T-cell (primary cell): Measurements from ENCODE around the gene MRPS31. TPM values are rescaled to one million over a fixed set of nuclear protein-coding genes. Genes with fewer than 3 reads are reported as not detected.

Source experiments
- ATAC-seq, 4 experiments: fragments of 200-7000 bp in 3 of 4; fragments of 150-1000 bp in 1 of 4; cut with Tn5 transposase; replicated peaks in 1 of 4; 1 replicate in 3 of 4; 2 replicates in 1 of 4; pipeline ENCODE4 v1.10.0; 2021; ENCODE audit warnings: moderate library complexity in 3 of 4, mild to moderate bottlenecking in 2 of 4, moderate number of reproducible peaks in 1 of 4
- CTCF ChIA-PET, 2 donors: fragments of 300-600 bp; sonication (Branson Sonifier 250); formaldehyde crosslinking; loops; one replicate each; lab custom pipeline; 2022; ENCODE audit warnings: antibody characterized with exemption in 2 of 2; lab: Charles Lee
- POLR2A ChIA-PET, 2 donors: fragments of 300-600 bp; sonication (Branson Sonifier 250); formaldehyde crosslinking; loops; one replicate each; lab custom pipeline; 2022; ENCODE audit warnings: antibody characterized with exemption in 2 of 2; lab: Charles Lee
- DNase-seq, 35 experiments: peaks; one replicate each; pipeline versions ENCODE4 v3.0.0 to v3.0.0-alpha.2; 2013 to 2023
- H3K27ac ChIP-seq: one replicate; pipeline ENCODE4 v1.5.1; 2013; ENCODE audit warnings: low read length
- H3K27me3 ChIP-seq, 2 experiments: replicated peaks in 1 of 2; 1 replicate in 1 of 2; 2 replicates in 1 of 2; pipeline versions ENCODE4 v1.6.1 to v1.7.0; 2013; ENCODE audit warnings: low read length in 1 of 2, mixed read lengths in 1 of 2; ENCODE audit not compliant: control insufficient read depth in 2 of 2, insufficient read depth in 2 of 2; ENCODE audit errors: extremely low read depth in 1 of 2
- H3K36me3 ChIP-seq, 2 donors: 1 replicate in 1 of 2; 2 replicates in 1 of 2; pipeline versions ENCODE4 v1.6.1 to v1.7.0; 2013; ENCODE audit warnings: low read length in 1 of 2; ENCODE audit not compliant: control insufficient read depth in 2 of 2, insufficient read depth in 1 of 2; ENCODE audit errors: extremely low read depth in 1 of 2
- H3K4me1 ChIP-seq, 2 experiments: 1 replicate in 1 of 2; 2 replicates in 1 of 2; pipeline versions ENCODE4 v1.6.1 to v1.7.0; 2013; ENCODE audit warnings: low read length in 2 of 2, mixed read lengths in 1 of 2; ENCODE audit not compliant: insufficient read depth in 2 of 2, control insufficient read depth in 1 of 2; ENCODE audit errors: extremely low read depth in 1 of 2
- H3K4me3 ChIP-seq, 2 donors: 1 replicate in 1 of 2; 2 replicates in 1 of 2; pipeline versions ENCODE4 v1.5.1 to v1.7.0; 2013; ENCODE audit warnings: mild to moderate bottlenecking in 2 of 2, low read length in 1 of 2, moderate library complexity in 1 of 2; ENCODE audit not compliant: control insufficient read depth in 1 of 2; ENCODE audit errors: extremely low read depth in 1 of 2
- H3K9me3 ChIP-seq: 2 replicates; pipeline ENCODE4 v1.7.0; 2013
- H3K27ac Mint-ChIP-seq, 2 donors: one replicate each; pipeline ENCODE4 v1.8.0; 2020 to 2021; ENCODE audit warnings: mild to moderate bottlenecking in 2 of 2, mixed read lengths in 2 of 2
- H3K27me3 Mint-ChIP-seq, 2 donors: one replicate each; pipeline ENCODE4 v1.8.0; 2021 to 2022; ENCODE audit warnings: mixed read lengths in 2 of 2
- H3K36me3 Mint-ChIP-seq: one replicate; pipeline ENCODE4 v1.8.0; 2021; ENCODE audit warnings: mixed read lengths
- H3K4me1 Mint-ChIP-seq, 3 donors: one replicate each; pipeline ENCODE4 v1.8.0; 2020 to 2022; ENCODE audit warnings: mixed read lengths in 3 of 3, mild to moderate bottlenecking in 1 of 3
- H3K4me3 Mint-ChIP-seq, 3 donors: one replicate each; pipeline ENCODE4 v1.8.0; 2020 to 2022; ENCODE audit warnings: mild to moderate bottlenecking in 3 of 3, mixed read lengths in 3 of 3, moderate library complexity in 3 of 3
- H3K9me3 Mint-ChIP-seq, 3 donors: one replicate each; pipeline ENCODE4 v1.8.0; 2020 to 2022; ENCODE audit warnings: mixed read lengths in 3 of 3
- WGBS: methylation state at CpG from one replicate; pipeline ENCODE4 v1.1.5; 2013; ENCODE audit warnings: missing lambda C conversion rate; ENCODE audit not compliant: insufficient coverage; 5-methylcytosine and 5-hydroxymethylcytosine counted together
- total RNA-seq, 35 experiments: library from RNA in 6 of 35; stranded (reverse) in 6 of 35; fragments of 120-200 nt in 1 of 35; gene quantifications; one replicate each; pipeline versions ENCODE4 v1.2.1 to v1.2.4 and lab custom pipeline; 2013 to 2026

The MRPS31 gene
- total RNA-seq, 5 donors from 2014 or later (not counting 1 experiment from before 2014, with no cell fraction given): 19.2 to 34.4 (median 28.5) TPM

GRCh38 chr13:40779049-40779448 lies 8.1 kb upstream of the MRPS31 start:
- Mint-ChIP-seq H3K4me3 (no peak overlapping the region), H3K36me3 (no peaks in the 10 kb centered on the region), H3K27ac (peak overlapping the region; percentile 74 to 83), H3K9me3 (no peaks in the 10 kb centered on the region), H3K4me1 (peaks cover 31 to 34% (median 33%) of the 10 kb centered on the region in 3 donors), H3K27me3 (no peaks in the 10 kb centered on the region)
- POLR2A ChIA-PET: no interaction called here
- Histone ChIP-seq H3K4me3 (no peak overlapping the region), H3K27ac (peak overlapping the region; percentile 21), H3K9me3 (no peaks in the 10 kb centered on the region), H3K4me1 (peaks cover 12 to 29% of the 10 kb centered on the region in 2 experiments), H3K36me3 (no peaks in the 10 kb centered on the region), H3K27me3 (no peaks in the 10 kb centered on the region)
- no peak for DNase-seq
- 70% methylated on average over 4 of the region's 4 CpGs for WGBS
- no peak for ATAC-seq
- CTCF ChIA-PET: interaction anchor here (0.5 to 1.9 kb wide), 5 partner anchors 10 to 1862 kb away, joined by 3 to 6 read pairs (median 4); no protein-coding TSS in a partner anchor

GRCh38 chr13:40777809-40778175 lies 6.8 kb upstream of the MRPS31 start:
- H3K4me1 Mint-ChIP-seq: peaks cover 31 to 34% (median 33%) of the 10 kb centered on the region in 3 donors
- Histone ChIP-seq H3K4me3 (no peak overlapping the region), H3K9me3 (no peaks in the 10 kb centered on the region), H3K36me3 (no peaks in the 10 kb centered on the region), H3K27me3 (no peaks in the 10 kb centered on the region), H3K4me1 (peaks cover 12 to 29% of the 10 kb centered on the region in 2 experiments), H3K27ac (peak overlapping the region; percentile 82)
- H3K9me3 Mint-ChIP-seq: no peaks in the 10 kb centered on the region
- ChIA-PET CTCF (interaction anchor here (0.5 to 2.1 kb wide), 16 partner anchors 9 to 1095 kb away, joined by 3 to 12 read pairs (median 5); partner anchors contain the start of gene SLC25A15 (in 1 of the 2)), POLR2A (interaction anchor here in 1 of 2 donors (0.7 kb wide), 1 partner anchor 12 kb away, joined by 3 read pairs; no protein-coding TSS in a partner anchor)
- H3K27me3 Mint-ChIP-seq: no peaks in the 10 kb centered on the region
- peak overlapping the region in 1 of 3 donors; percentile 71 for H3K4me3 Mint-ChIP-seq
- DNase-seq: no peak
- 68% methylated on average over 2 of the region's 3 CpGs for WGBS
- no peak for ATAC-seq
- peak overlapping the region; percentile 97 to 98 for H3K27ac Mint-ChIP-seq
- no peaks in the 10 kb centered on the region for H3K36me3 Mint-ChIP-seq

- CTCF ChIA-PET: interaction anchor here (0.5 to 2.1 kb wide), 16 partner anchors 8 to 1094 kb away, joined by 3 to 12 read pairs (median 5); partner anchors contain the start of gene SLC25A15 (in 1 of the 2)
- peak in 19 of 35 experiments; percentile 7 to 73 (median 29) for DNase-seq
- peaks cover 31 to 34% (median 33%) of the 10 kb centered on the region in 3 donors for H3K4me1 Mint-ChIP-seq
Measured at GRCh38 chr13:40777166-40777808, 6.3 kb upstream of the MRPS31 start.

GRCh38 chr13:40776681-40777165 lies 5.7 kb upstream of the MRPS31 start:
- H3K4me1 ChIP-seq: peaks cover 12 to 30% of the 10 kb centered on the region in 2 experiments
- no peaks in the 10 kb centered on the region for H3K27me3 ChIP-seq
- Mint-ChIP-seq H3K27ac (peak overlapping the region; percentile 97 to 98), H3K4me1 (peaks cover 31 to 34% (median 33%) of the 10 kb centered on the region in 3 donors), H3K27me3 (no peaks in the 10 kb centered on the region), H3K36me3 (no peaks in the 10 kb centered on the region), H3K9me3 (no peaks in the 10 kb centered on the region), H3K4me3 (peak overlapping the region; percentile 71 to 79 (median 72))
- WGBS: no CpG with 5 or more reads among the region's 7 CpGs
- peak overlapping the region in 1 of 2 donors; percentile 31 for H3K4me3 ChIP-seq
- no peaks in the 10 kb centered on the region for H3K36me3 ChIP-seq
- peak; percentile 41 to 87 (median 66) for DNase-seq
- CTCF ChIA-PET: interaction anchor here (0.6 to 2.1 kb wide), 12 partner anchors 8 to 1094 kb away, joined by 3 to 12 read pairs (median 4); no protein-coding TSS in a partner anchor
- no peaks in the 10 kb centered on the region for H3K9me3 ChIP-seq
- H3K27ac ChIP-seq: peak overlapping the region; percentile 82
- peak; percentile 93 to 96 (median 96) for ATAC-seq
- POLR2A ChIA-PET: interaction anchor here in 1 of 2 donors (0.6 kb wide), 1 partner anchor 359 kb away, joined by 5 read pairs; no protein-coding TSS in a partner anchor

More at GRCh38 chr13:40777166-40777808, 6.3 kb upstream of the MRPS31 start:
- 36% methylated on average over 5 of the region's 7 CpGs for WGBS
- H3K27ac Mint-ChIP-seq: peak overlapping the region; percentile 97 to 98
- POLR2A ChIA-PET: interaction anchor here (0.6 to 0.7 kb wide), 2 partner anchors 12 to 359 kb away, joined by 3 to 5 read pairs; no protein-coding TSS in a partner anchor
- peak overlapping the region; percentile 71 to 79 (median 72) for H3K4me3 Mint-ChIP-seq
- peak; percentile 61 to 69 (median 64) for ATAC-seq
- peak overlapping the region in 1 of 2 donors; percentile 31 for H3K4me3 ChIP-seq
- no peaks in the 10 kb centered on the region for H3K36me3 Mint-ChIP-seq
- H3K36me3 ChIP-seq: no peaks in the 10 kb centered on the region
- peaks cover 12 to 29% of the 10 kb centered on the region in 2 experiments for H3K4me1 ChIP-seq
- H3K27ac ChIP-seq: peak overlapping the region; percentile 82
- no peaks in the 10 kb centered on the region for H3K9me3 ChIP-seq
- no peaks in the 10 kb centered on the region for H3K27me3 Mint-ChIP-seq
- H3K27me3 ChIP-seq: no peaks in the 10 kb centered on the region
- no peaks in the 10 kb centered on the region for H3K9me3 Mint-ChIP-seq

- peak overlapping the region; percentile 97 to 98 for H3K27ac Mint-ChIP-seq
- CTCF ChIA-PET: interaction anchor here (0.6 to 2.1 kb wide), 6 partner anchors 82 to 834 kb away, joined by 3 to 12 read pairs (median 4); no protein-coding TSS in a partner anchor
Measured at GRCh38 chr13:40776232-40776631, 5.2 kb upstream of the MRPS31 start.

GRCh38 chr13:40774672-40775071 lies 3.7 kb upstream of the MRPS31 start:
- Histone ChIP-seq H3K36me3 (no peaks in the 10 kb centered on the region), H3K9me3 (no peaks in the 10 kb centered on the region), H3K27ac (no peak overlapping the region), H3K27me3 (no peaks in the 10 kb centered on the region), H3K4me3 (no peak overlapping the region), H3K4me1 (peaks cover 21 to 44% of the 10 kb centered on the region in 2 experiments)
- ChIA-PET CTCF (interaction anchor here in 1 of 2 donors (0.6 kb wide), 1 partner anchor 11 kb away, joined by 3 read pairs; no protein-coding TSS in a partner anchor), POLR2A (no interaction called here)
- Mint-ChIP-seq H3K36me3 (no peaks in the 10 kb centered on the region), H3K9me3 (no peaks in the 10 kb centered on the region), H3K4me1 (peaks cover 44 to 49% (median 48%) of the 10 kb centered on the region in 3 donors), H3K27me3 (no peaks in the 10 kb centered on the region), H3K27ac (no peak overlapping the region), H3K4me3 (no peak overlapping the region)
- DNase-seq (no peak), ATAC-seq (no peak)
- no CpG with 5 or more reads among the region's 6 CpGs for WGBS

More at GRCh38 chr13:40776232-40776631, 5.2 kb upstream of the MRPS31 start:
- H3K27me3 Mint-ChIP-seq: no peaks in the 10 kb centered on the region
- no peaks in the 10 kb centered on the region for H3K36me3 Mint-ChIP-seq
- H3K27ac ChIP-seq: peak overlapping the region; percentile 82
- no peak overlapping the region for H3K4me3 ChIP-seq
- H3K4me1 Mint-ChIP-seq: peaks cover 33 to 35% (median 34%) of the 10 kb centered on the region in 3 donors
- ATAC-seq: peak in 2 of 4 experiments; percentile 1 to 2
- 100% methylated on average over 1 of the region's 7 CpGs for WGBS
- peak overlapping the region in 2 of 3 donors; percentile 71 to 79 for H3K4me3 Mint-ChIP-seq
- no peaks in the 10 kb centered on the region for H3K9me3 ChIP-seq
- H3K9me3 Mint-ChIP-seq: no peaks in the 10 kb centered on the region
- H3K27me3 ChIP-seq: no peaks in the 10 kb centered on the region
- DNase-seq: peak in 2 of 35 experiments; percentile 16 to 37
- POLR2A ChIA-PET: interaction anchor here in 1 of 2 donors (0.5 kb wide), 1 partner anchor 263 kb away, joined by 9 read pairs; no protein-coding TSS in a partner anchor
- peaks cover 12 to 35% of the 10 kb centered on the region in 2 experiments for H3K4me1 ChIP-seq
- no peaks in the 10 kb centered on the region for H3K36me3 ChIP-seq
